Measurements from ENCODE around the gene SRPRA.

SRPRA gene

DNA sequence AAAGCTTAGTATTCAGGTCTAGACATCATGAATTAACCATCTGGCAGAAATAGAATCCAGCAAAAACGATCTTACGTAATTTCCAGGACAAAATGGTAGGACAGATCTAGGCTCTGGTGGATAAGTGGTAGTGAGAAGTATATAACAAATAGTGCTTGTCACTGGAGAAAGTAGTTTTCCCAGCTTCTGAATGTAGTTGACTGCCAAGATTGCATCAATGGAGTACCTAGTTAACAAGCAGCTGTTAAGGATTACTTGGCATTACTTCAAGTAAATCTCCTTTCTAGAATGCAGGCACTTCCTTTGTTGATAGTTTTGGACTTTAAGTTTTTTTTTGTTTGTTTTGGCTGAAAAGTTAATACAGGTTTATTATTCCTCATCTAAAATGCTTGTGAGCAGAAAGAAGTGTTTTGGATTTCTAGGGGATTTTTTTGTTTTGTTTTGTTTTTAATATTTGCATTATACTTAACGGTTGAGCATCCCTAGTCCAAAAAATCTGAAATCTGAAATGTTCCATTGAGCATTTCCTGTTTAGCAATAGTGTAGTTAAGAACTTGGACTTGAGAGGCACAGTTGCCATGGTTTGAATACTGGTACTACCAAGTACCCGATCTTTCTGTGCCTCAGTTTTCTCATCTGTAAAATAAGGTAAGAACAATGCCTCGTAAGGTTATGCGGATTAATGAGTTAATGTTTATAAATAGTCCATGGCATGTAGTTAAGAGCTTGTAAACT lies 36.8 kb downstream of the SRPRA start:
- DNase-seq (ENCODE audit: insufficient read length, low spot score) (no peak), FAIRE-seq (peak; percentile 31)

DNA sequence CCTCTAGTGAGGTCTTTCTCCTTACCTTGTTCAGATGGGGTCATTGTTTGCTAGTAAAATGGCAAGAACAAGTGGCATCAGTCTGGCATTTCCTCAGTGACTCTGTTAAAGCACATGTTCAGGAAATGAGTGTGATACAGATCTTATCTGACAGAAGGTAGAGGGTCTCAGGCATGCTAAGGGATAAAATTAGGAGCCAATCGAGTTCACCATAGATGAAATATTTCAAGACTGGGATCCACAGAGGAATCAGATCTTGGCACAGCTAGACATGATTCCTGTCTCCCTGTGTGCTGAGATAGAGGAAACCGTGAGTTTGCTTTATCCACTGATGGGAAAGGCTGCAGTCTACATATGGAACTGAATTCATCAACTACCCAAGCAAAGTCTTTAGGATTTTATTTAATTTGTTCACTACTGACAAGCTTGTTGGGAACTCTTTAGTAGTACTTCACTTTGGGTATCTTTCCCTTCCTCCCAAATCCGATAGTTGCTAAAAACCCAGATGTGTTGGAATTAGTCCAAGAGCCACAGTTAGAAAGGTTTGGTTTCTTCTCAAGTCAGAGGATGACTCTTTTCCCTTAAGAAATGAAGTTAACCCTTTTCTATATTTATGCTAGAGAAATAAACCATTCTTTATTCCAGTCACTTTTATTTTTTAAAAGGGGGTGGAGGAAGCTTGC lies 38.7 kb downstream of the SRPRA start:
- no peak for DNase-seq (ENCODE audit: insufficient read length, low spot score)
- FAIRE-seq, result no peak

DNA sequence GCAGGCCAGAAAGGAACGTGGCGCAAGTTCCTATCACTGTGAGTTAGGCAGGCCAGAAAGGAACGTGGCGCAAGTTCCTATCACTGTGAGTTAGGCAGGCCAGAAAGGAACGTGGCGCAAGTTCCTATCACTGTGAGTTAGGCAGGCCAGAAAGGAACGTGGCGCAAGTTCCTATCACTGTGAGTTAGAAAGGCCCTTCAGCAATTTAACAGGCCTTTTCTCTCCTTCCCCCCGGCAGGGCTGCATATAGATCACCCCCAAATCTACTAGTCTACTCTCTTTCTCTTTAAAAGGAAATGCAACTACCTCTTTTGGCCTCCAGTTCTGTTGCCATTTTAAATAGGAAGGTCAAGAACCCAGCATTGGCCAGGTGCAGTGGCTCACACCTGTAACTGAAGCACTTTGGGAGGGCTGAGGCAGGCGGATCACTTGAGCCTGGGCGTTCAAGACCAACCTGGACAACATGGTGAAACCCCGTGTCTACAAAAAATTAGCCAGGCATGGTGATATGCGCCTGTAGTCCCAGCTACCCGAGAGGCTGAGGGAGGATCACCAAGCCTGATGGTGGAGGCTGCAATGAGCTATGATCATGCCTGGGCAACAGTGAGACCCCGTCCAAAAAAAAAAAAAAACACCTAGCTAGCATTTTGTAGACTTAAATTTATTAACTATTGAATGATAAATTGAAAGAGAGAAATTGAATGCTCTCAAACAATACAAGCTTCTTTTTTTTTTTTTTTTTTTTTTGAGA lies 42.2 kb downstream of the SRPRA start:
- no peak for FAIRE-seq
- DNase-seq (ENCODE audit: insufficient read length, low spot score), result no peak

DNA sequence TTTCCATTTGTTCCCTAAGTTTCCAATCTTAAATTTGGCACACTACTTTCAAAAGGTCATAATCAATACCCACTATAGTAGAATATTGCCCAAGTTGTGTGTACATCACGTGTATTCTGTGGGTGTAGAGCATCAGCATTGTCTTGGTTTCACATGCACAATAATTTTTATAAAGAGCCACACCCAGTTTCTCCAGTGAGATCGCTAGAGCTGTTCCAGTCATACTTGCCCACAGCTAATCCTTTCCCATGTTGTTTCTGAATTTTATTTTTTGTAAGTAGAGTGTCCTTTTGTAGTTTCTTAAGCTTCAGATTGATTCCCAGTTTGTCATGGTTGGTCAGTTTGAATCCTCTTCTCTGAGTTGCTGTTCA lies 43.4 kb downstream of the SRPRA start:
- FAIRE-seq (no peak), DNase-seq (ENCODE audit: insufficient read length, low spot score) (no peak)

DNA sequence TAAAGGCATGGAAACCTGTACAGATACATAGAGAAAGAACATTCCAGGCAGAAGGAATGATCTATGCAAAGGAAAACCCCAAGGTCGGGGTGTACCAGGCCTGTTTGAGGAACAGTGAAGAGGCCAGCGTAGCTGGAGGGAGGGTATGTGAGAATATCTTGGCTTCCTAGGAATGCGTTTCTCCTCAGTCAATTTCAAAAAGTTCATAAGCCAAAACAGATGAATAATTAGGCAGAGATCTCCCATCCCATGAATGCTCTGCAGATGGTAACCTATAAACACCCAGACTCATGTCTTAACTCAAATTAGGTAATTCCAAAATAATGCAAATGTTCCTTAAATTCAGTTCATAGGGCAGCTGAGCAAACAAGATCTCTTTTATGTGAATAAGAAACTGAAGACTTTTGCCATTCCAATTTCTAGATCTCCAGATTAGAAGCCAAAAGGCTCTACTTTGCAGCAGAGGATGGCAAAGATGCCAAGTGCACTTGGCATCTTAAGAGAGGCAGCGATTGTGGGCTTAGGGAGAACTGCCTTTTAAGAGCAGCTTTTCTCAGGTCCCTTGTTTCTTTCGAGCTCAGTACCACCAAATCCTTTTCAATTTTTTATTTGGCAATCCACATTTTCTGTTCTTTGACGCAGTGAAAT lies 43.9 kb downstream of the SRPRA start:
- DNase-seq (ENCODE audit: insufficient read length, low spot score) (no peak), FAIRE-seq (no peak)

DNA sequence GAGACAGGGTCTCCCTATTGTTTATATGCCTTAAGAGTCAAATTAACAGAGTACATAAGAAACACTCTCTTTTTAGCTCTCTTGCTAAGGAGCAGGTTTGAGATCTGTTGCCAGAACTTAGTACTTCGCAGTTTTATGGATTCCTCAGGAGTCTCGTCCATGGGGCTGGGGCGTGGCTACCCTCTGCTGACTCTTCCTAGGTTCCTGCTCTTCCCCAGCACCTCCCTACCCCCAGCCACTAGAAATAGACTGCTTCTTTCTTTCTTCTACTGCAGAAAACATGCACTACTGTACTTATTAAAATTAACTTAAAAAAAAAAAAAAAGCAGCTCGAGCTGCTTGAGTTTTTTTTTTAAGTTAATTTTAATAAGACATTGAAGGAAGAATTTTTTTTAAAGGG lies 49.1 kb downstream of the SRPRA start:
- DNase-seq (ENCODE audit: insufficient read length, low spot score), result no peak
- no peak for FAIRE-seq

DNA sequence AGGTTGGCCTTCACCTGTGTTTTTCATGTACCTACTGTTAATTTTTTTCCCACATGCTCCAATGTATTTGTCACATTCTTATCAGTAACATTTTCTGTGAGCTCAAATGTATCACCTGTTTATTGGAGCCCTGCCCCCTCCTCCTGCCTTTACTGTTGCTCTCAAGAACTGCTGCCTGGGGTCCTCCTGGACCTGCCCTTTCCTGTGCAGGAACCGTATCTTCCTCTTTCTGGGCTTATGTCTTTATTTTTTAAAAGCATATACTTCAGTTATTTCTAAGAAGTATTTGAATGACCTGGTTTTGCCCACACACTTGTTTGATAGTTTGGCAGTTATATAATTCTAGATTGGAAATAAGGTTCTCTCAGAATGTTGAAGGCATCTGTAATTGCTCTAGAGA lies 51.2 kb downstream of the SRPRA start:
- FAIRE-seq (no peak), DNase-seq (ENCODE audit: insufficient read length, low spot score) (no peak)

DNA sequence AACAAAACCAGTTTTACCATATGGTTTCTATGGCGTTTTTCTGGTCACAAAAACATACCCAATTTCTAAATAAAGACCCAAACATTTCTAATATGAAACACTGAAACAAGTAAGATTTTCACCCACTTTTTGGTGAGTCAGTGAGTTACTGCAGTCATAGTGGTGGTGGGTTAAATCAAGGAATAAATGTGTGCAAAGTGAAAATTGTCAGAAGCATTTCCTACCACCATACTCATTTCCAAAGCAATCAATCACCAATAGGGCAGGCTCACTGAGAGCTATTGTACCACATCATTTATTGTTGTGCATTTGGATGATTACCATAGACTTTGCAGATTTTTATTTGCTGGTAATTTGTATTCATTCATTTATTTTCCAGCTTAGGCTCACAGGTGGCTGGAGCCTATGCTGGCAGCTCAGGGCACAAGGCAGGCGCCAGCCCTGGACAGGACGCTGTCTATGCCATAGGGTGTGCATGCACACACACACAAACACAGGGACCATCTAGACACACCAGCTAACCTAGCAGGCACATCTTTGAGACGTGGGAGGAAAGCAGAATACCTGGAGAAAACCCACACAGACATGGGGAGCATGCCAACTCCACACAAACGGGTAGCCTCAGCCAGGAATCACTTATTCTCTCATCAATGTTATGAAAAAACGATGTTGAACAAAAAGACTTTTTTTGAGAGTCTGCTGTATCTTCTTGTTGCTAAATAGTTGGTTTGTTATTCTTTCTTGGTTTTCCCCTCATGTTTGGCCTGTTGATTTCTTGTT lies 52.0 kb downstream of the SRPRA start:
- FAIRE-seq (no peak), DNase-seq (ENCODE audit: insufficient read length, low spot score) (no peak)

DNA sequence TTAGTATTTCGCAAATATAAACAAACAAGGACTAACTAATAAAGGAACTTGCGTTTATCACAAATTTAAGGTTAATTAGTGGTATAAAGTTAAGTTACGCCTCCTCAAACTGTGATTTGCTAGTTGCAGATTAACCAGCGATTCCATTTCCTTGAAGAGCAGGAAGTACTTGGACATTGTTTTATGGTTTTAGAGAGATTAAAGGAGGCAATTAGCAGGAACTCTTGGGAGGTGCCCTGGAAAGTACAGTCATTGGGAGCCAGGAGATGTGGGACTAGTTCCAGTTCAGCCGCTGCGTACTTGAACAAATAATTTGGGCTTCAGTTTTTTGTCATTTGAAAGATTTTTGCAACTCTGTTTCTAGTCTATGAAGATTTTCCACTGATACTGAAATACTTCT lies 53.9 kb downstream of the SRPRA start:
- FAIRE-seq (no peak), DNase-seq (ENCODE audit: insufficient read length, low spot score) (no peak)

DNA sequence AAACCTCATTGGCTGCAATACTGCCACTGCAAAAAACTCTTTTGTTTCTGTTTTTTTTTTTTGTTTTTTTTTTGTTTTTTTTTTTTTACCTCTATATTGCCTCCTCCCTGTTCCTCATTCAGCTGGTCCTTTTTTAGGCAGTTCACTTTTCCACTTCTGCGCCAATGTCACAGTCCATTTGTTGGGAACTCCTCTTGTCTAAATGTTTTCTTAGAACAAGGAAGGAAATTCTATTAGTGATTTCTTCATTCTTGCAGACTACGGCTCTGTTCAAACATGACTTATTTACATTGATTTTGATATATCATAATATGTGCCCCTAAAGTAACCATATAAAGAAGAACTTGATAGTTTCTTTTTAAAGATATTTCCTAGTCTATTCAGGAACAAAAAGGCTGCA lies 54.3 kb downstream of the SRPRA start:
- FAIRE-seq (no peak), DNase-seq (ENCODE audit: insufficient read length, low spot score) (no peak)
